B cell (primary cell): ENCODE measurements around the gene COL28A1. TPM values are rescaled to one million over a fixed set of nuclear protein-coding genes. Genes with fewer than 3 reads are reported as not detected.

Experiments
- ATAC-seq: fragments of 200-7000 bp; cut with Tn5 transposase; one replicate; pipeline ENCODE4 v1.10.0; 2021; ENCODE audit warnings: low read depth, mild to moderate bottlenecking, moderate number of reproducible peaks, moderate library complexity
- CTCF ChIA-PET: fragments of 350-600 bp; sonication (Branson Sonifier 250); formaldehyde crosslinking; loops from one replicate; lab custom pipeline; 2021; ENCODE audit warnings: antibody characterized with exemption, inconsistent platforms; lab: Charles Lee
- POLR2A ChIA-PET: fragments of 350-600 bp; sonication (Branson Sonifier 250); formaldehyde crosslinking; loops from one replicate; lab custom pipeline; 2021; ENCODE audit warnings: antibody characterized with exemption; lab: Charles Lee
- DNase-seq: peaks from one replicate; pipeline ENCODE4 v3.0.0; 2013
- H2AFZ ChIP-seq: 2 replicates; pipeline ENCODE4 v1.6.1; 2012; ENCODE audit warnings: mild to moderate bottlenecking, low read depth, low read length; ENCODE audit not compliant: insufficient read depth, poor library complexity, severe bottlenecking
- H3K27ac ChIP-seq, 2 donors: 1 replicate in 1 of 2; 2 replicates in 1 of 2; pipeline ENCODE4 v1.5.1; 2012 to 2013; ENCODE audit warnings: low read length in 2 of 2, mild to moderate bottlenecking in 2 of 2, moderate library complexity in 1 of 2
- H3K27me3 ChIP-seq, 4 experiments: fragments of 200-600 bp in 1 of 4; sonication (generic) in 1 of 4; replicated peaks in 1 of 4; 1 replicate in 2 of 4; 2 replicates in 2 of 4; pipeline versions ENCODE4 v1.6.1 to v1.7.0; 2013 to 2016; ENCODE audit warnings: low read length in 3 of 4, mild to moderate bottlenecking in 2 of 4, mixed read lengths in 1 of 4, moderate library complexity in 1 of 4; ENCODE audit not compliant: insufficient read depth in 4 of 4, control insufficient read depth in 3 of 4; ENCODE audit errors: control extremely low read depth in 1 of 4
- H3K36me3 ChIP-seq, 2 experiments: replicated peaks in 1 of 2; 1 replicate in 1 of 2; 2 replicates in 1 of 2; pipeline versions ENCODE4 v1.6.1 to v1.7.1; 2013; ENCODE audit warnings: low read length in 1 of 2; ENCODE audit not compliant: insufficient read depth in 2 of 2, control insufficient read depth in 1 of 2; ENCODE audit errors: control extremely low read depth in 1 of 2, extremely low read depth in 1 of 2
- H3K4me1 ChIP-seq, 2 donors: fragments of 200-600 bp in 1 of 2; sonication (generic) in 1 of 2; 1 replicate in 1 of 2; 2 replicates in 1 of 2; pipeline versions ENCODE4 v1.5.1 to v1.6.1; 2013 to 2017; ENCODE audit warnings: low read length in 2 of 2; ENCODE audit not compliant: control insufficient read depth in 2 of 2, insufficient read depth in 2 of 2
- H3K4me2 ChIP-seq: replicated peaks from 2 replicates; pipeline ENCODE3; 2012; ENCODE audit warnings: mild to moderate bottlenecking, low read depth, low read length; ENCODE audit not compliant: poor library complexity, severe bottlenecking
- H3K4me3 ChIP-seq, 5 experiments: fragments of 200-600 bp in 1 of 5; sonication (generic) in 1 of 5; 1 replicate in 3 of 5; 2 replicates in 2 of 5; pipeline versions ENCODE4 v1.5.1 to v1.7.0; 2011 to 2016; ENCODE audit warnings: low read length in 4 of 5, mild to moderate bottlenecking in 4 of 5, low read depth in 2 of 5, control low read depth in 1 of 5, moderate library complexity in 1 of 5; ENCODE audit not compliant: insufficient read depth in 1 of 5; ENCODE audit errors: control extremely low read depth in 1 of 5, extremely low read depth in 1 of 5
- H3K79me2 ChIP-seq: fragments of 200-600 bp; sonication (generic); one replicate; pipeline ENCODE4 v1.6.0; 2016; ENCODE audit warnings: low read length; ENCODE audit not compliant: control insufficient read depth, insufficient read depth
- H3K9ac ChIP-seq: fragments of 200-600 bp; sonication (generic); 2 replicates; pipeline ENCODE4 v1.6.1; 2017; ENCODE audit warnings: mild to moderate bottlenecking, low read length, moderate library complexity
- H3K9me3 ChIP-seq, 3 donors: one replicate each; pipeline versions ENCODE4 v1.6.1 to v1.7.1; 2013; ENCODE audit warnings: low read length in 2 of 3; ENCODE audit not compliant: control insufficient read depth in 2 of 3, insufficient read depth in 1 of 3; ENCODE audit errors: control extremely low read depth in 1 of 3
- H4K20me1 ChIP-seq: 2 replicates; pipeline ENCODE4 v1.6.0; 2012; ENCODE audit warnings: mild to moderate bottlenecking, low read length; ENCODE audit not compliant: insufficient read depth, control insufficient read depth, poor library complexity, severe bottlenecking
- H3K27ac Mint-ChIP-seq: one replicate; pipeline ENCODE4 v1.8.0; 2021; ENCODE audit warnings: mixed read lengths
- H3K27me3 Mint-ChIP-seq: one replicate; pipeline ENCODE4 v1.8.0; 2021; ENCODE audit warnings: mixed read lengths
- H3K4me1 Mint-ChIP-seq: one replicate; pipeline ENCODE4 v1.8.0; 2021; ENCODE audit warnings: mixed read lengths
- H3K4me3 Mint-ChIP-seq: one replicate; pipeline ENCODE4 v1.8.0; 2021; ENCODE audit warnings: mixed read lengths
- H3K9me3 Mint-ChIP-seq: one replicate; pipeline ENCODE4 v1.8.0; 2022; ENCODE audit warnings: mixed read lengths; ENCODE audit not compliant: insufficient read depth
- CTCF ChIP-seq: fragments of 200-600 bp; IDR thresholded peaks from one replicate; pipeline ENCODE4 v1.8.0; 2022; ENCODE audit warnings: antibody characterized with exemption, mild to moderate bottlenecking
- EZH2 ChIP-seq: IDR thresholded peaks from 2 replicates; pipeline ENCODE4 v1.6.1; 2012; ENCODE audit warnings: borderline replicate concordance, low read depth, mild to moderate bottlenecking, moderate library complexity, low read length; ENCODE audit not compliant: insufficient read depth, poor library complexity, severe bottlenecking
- WGBS: methylation state at CpG from one replicate; pipeline ENCODE4 v1.1.5; 2013; ENCODE audit warnings: missing lambda C conversion rate; ENCODE audit not compliant: insufficient coverage; 5-methylcytosine and 5-hydroxymethylcytosine counted together
- intact Hi-C: fragments of 100-400 bp; cut with micrococcal nuclease; formaldehyde crosslinking; loops from one replicate; pipeline ENCODE4 v1.10.0; 2022
- polyA plus RNA-seq: library from polyadenylated mRNA; depleted of rRNA; stranded (reverse); fragments of >200 nt; gene quantifications from 2 replicates; pipeline ENCODE4 v1.2.3, GENCODE V29; 2012
- total RNA-seq, 2 donors: library from RNA; stranded (reverse); fragments of 120-200 nt in 1 of 2; gene quantifications; 1 replicate in 1 of 2; 2 replicates in 1 of 2; pipeline versions ENCODE4 v1.2.3 to v1.2.4, GENCODE V29; 2013 to 2022

COL28A1 gene
- total and polyA plus RNA-seq, 2 donors (not counting 1 experiment from before 2014, with no cell fraction given) = 0.18 to 0.67 TPM

DNA sequence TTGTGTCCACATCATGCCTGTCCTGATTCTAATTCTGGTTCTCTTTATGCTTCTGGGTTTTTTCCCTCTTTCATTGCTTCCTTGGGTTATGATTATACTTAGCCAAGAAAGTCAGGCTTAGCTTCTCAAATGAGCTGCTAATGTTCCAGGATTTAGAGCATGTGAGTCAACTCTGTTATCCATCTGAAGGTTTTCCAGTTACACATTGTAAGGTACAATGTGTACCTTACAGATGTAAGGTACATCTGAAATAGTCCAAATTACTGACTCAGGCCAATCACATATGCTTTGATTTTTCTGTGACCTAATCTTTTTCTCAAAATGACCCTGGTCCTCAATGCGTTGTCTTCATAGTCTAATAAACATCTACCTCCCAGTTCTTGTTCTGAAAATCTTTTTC, 17.7 kb upstream of the COL28A1 start:
- no peaks in the 10 kb centered on the region for H3K79me2 ChIP-seq
- POLR2A ChIA-PET = no interaction called here

DNA sequence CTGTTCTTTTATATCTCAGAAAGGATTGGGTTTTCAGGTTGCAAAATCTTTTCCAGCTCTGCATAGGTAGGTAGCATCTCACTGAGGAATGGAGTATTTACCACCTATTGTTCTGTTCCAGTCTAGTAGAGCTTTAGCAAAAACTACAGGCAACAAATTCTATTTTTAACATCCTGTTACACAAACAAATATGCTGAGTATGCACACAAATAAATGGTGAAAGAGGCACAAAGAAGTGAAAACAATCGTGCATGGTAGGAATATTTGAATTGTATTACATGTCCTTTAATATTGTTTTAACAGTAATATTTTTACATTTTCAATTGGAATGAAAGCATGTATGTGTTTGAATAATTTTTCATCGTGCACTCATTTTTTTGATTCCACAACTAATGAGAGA, 16.5 kb upstream of the COL28A1 start:
- intact Hi-C loops = no loop called here
- H4K20me1 ChIP-seq = no peaks in the 10 kb centered on the region
- CTCF ChIA-PET = no interaction called here
- POLR2A ChIA-PET = no interaction called here
- no peak overlapping the region for H3K27ac ChIP-seq
- H3K4me3 ChIP-seq = no peak overlapping the region
- no CpG with 5 or more reads among the region's 2 CpGs for WGBS
- no peaks in the 10 kb centered on the region for H3K4me1 ChIP-seq
- H3K36me3 ChIP-seq = peaks cover 0 to 5% of the 10 kb centered on the region in 2 experiments
- no peak overlapping the region for H2AFZ ChIP-seq
- no peak overlapping the region for H3K9ac ChIP-seq
- H3K9me3 Mint-ChIP-seq = no peaks in the 10 kb centered on the region
- ATAC-seq (no peak), DNase-seq (no peak)
- no peaks in the 10 kb centered on the region for H3K79me2 ChIP-seq
- H3K9me3 ChIP-seq = peaks cover 0 to 5% (median 0%) of the 10 kb centered on the region in 3 donors
- H3K4me1 Mint-ChIP-seq = no peaks in the 10 kb centered on the region
- H3K27ac Mint-ChIP-seq = no peak overlapping the region
- H3K27me3 Mint-ChIP-seq = no peaks in the 10 kb centered on the region
- H3K4me2 ChIP-seq = no peak overlapping the region
- no peak overlapping the region for H3K4me3 Mint-ChIP-seq
- TF ChIP-seq CTCF (no peak), EZH2 (no peak)
- no peaks in the 10 kb centered on the region for H3K27me3 ChIP-seq

More for the DNA sequence above, 17.7 kb upstream of the COL28A1 start:
- CTCF ChIA-PET = no interaction called here
- Mint-ChIP-seq H3K9me3 (peaks cover 3% of the 10 kb centered on the region), H3K27me3 (no peaks in the 10 kb centered on the region), H3K4me1 (no peaks in the 10 kb centered on the region), H3K27ac (no peak overlapping the region), H3K4me3 (no peak overlapping the region)
- Histone ChIP-seq H4K20me1 (no peaks in the 10 kb centered on the region), H3K9me3 (peaks cover 0 to 9% (median 5%) of the 10 kb centered on the region in 3 donors), H3K27ac (no peak overlapping the region), H3K4me1 (no peaks in the 10 kb centered on the region), H3K36me3 (peaks cover 0 to 5% of the 10 kb centered on the region in 2 experiments), H3K9ac (no peak overlapping the region), H2AFZ (no peak overlapping the region), H3K27me3 (no peaks in the 10 kb centered on the region), H3K4me2 (no peak overlapping the region), H3K4me3 (no peak overlapping the region)
- intact Hi-C loops = no loop called here
- no CpG with 5 or more reads among the region's 1 CpG for WGBS
- ATAC-seq = no peak
- no peak for DNase-seq
- TF ChIP-seq EZH2 (no peak), CTCF (no peak)
